SK-N-SH (cell line): ENCODE measurements around the gene TUT7. TPM values are rescaled to one million over a fixed set of nuclear protein-coding genes. Genes with fewer than 3 reads are reported as not detected.
"Not testable (repeated sequence)": the region's sequence is repeated elsewhere in the genome, so short reads cannot be mapped to it uniquely, and the experiment has no call there.

Source experiments
- CTCF ChIA-PET: fragments of 300-600, 350-600 bp; formaldehyde crosslinking; extraction: SDS; loops from one replicate; lab custom pipeline; 2021; lab: Yijun Ruan, JAX
- POLR2A ChIA-PET: fragments of 350-600 bp; sonication (Branson Sonifier 250); formaldehyde crosslinking; extraction: SDS; loops from one replicate; lab custom pipeline; 2020; ENCODE audit warnings: antibody characterized with exemption, inconsistent platforms; lab: Yijun Ruan, JAX
- DNase-seq: peaks from one replicate; pipeline ENCODE4 v3.0.0; 2012
- H2AFZ ChIP-seq: fragments of 200-600 bp; sonication (generic); 2 replicates; pipeline ENCODE4 v1.8.1; 2016; ENCODE audit warnings: antibody characterized with exemption, mild to moderate bottlenecking, low read depth
- H3F3A ChIP-seq: fragments of 200-600 bp; sonication (generic); replicated peaks from 2 replicates; pipeline ENCODE3; 2016; ENCODE audit warnings: antibody characterized with exemption, mild to moderate bottlenecking; ENCODE audit not compliant: insufficient read depth
- H3K27ac ChIP-seq, 2 experiments: fragments of 200-500 bp in 1 of 2; fragments of 200-600 bp in 1 of 2; sonication (Bioruptor generic) in 1 of 2; sonication (generic), shearing (Covaris generic) in 1 of 2; 2 replicates each; pipeline versions ENCODE4 v1.5.1 to v1.6.1; 2014 to 2016; ENCODE audit warnings: low read depth in 2 of 2, inconsistent platforms in 1 of 2, low read length in 1 of 2, mild to moderate bottlenecking in 1 of 2, mixed read lengths in 1 of 2
- H3K27me3 ChIP-seq: fragments of 200-600 bp; sonication (generic), shearing (Covaris generic); 2 replicates; pipeline ENCODE4 v1.6.1; 2016; ENCODE audit warnings: mixed run types; ENCODE audit not compliant: insufficient read depth
- H3K36me3 ChIP-seq, 2 experiments: fragments of 200-500 bp in 1 of 2; fragments of 200-600 bp in 1 of 2; sonication (Bioruptor generic) in 1 of 2; sonication (generic) in 1 of 2; replicated peaks in 1 of 2; 2 replicates each; pipeline versions ENCODE3 to v1.5.1; 2014 to 2016; ENCODE audit warnings: low read length in 1 of 2, mild to moderate bottlenecking in 1 of 2; ENCODE audit not compliant: insufficient read depth in 2 of 2, control insufficient read depth in 1 of 2
- H3K4me1 ChIP-seq, 2 experiments: fragments of 200-500 bp in 1 of 2; fragments of 200-600 bp in 1 of 2; sonication (Bioruptor generic) in 1 of 2; sonication (generic), shearing (Covaris generic) in 1 of 2; 2 replicates each; pipeline versions ENCODE4 v1.5.1 to v1.6.1; 2014 to 2016; ENCODE audit warnings: low read depth in 1 of 2, low read length in 1 of 2, mixed run types in 1 of 2; ENCODE audit not compliant: insufficient read depth in 2 of 2, control insufficient read depth in 1 of 2
- H3K4me2 ChIP-seq: fragments of 200-600 bp; sonication (generic), shearing (Covaris generic); 2 replicates; pipeline ENCODE4 v1.6.1; 2017; ENCODE audit warnings: mixed run types
- H3K4me3 ChIP-seq, 2 experiments: fragments of 200-500 bp in 1 of 2; fragments of 200-600 bp in 1 of 2; sonication (Bioruptor generic) in 1 of 2; sonication (generic), shearing (Covaris generic) in 1 of 2; 2 replicates each; pipeline versions ENCODE4 v1.5.1 to v1.8.1; 2014 to 2016; ENCODE audit warnings: low read depth in 2 of 2, inconsistent platforms in 1 of 2, low read length in 1 of 2, mild to moderate bottlenecking in 1 of 2, mixed read lengths in 1 of 2, moderate library complexity in 1 of 2
- H3K79me2 ChIP-seq: fragments of 200-600 bp; sonication (generic); 2 replicates; pipeline ENCODE4 v1.8.1; 2017; ENCODE audit warnings: mild to moderate bottlenecking; ENCODE audit not compliant: insufficient read depth
- H3K9ac ChIP-seq: fragments of 200-600 bp; sonication (generic); 2 replicates; pipeline ENCODE4 v1.6.1; 2017; ENCODE audit warnings: mixed run types
- H3K9me2 ChIP-seq: fragments of 200-600 bp; sonication (generic); 2 replicates; pipeline ENCODE4 v1.6.1; 2017; ENCODE audit warnings: mixed run types
- H3K9me3 ChIP-seq: fragments of 200-600 bp; sonication (generic); 2 replicates; pipeline ENCODE4 v1.6.1; 2017; ENCODE audit warnings: mixed run types, mild to moderate bottlenecking, moderate library complexity
- H4K20me1 ChIP-seq: fragments of 200-600 bp; sonication (generic); 2 replicates; pipeline ENCODE4 v1.6.1; 2017; ENCODE audit warnings: mild to moderate bottlenecking, mixed run types; ENCODE audit not compliant: insufficient read depth
- EP300 ChIP-seq, 2 experiments: IDR thresholded peaks; 2 replicates each; pipeline versions ENCODE4 v1.4.0 to v1.6.1; 2012; ENCODE audit warnings: borderline replicate concordance in 1 of 2, low read depth in 1 of 2, low read length in 1 of 2
- EZH2phosphoT487 ChIP-seq: fragments of 200-600 bp; sonication (generic); IDR thresholded peaks from 2 replicates; pipeline ENCODE4 v1.6.1; 2017; ENCODE audit warnings: low read depth, mixed run types, mild to moderate bottlenecking, antibody characterized with exemption, moderate library complexity, borderline replicate concordance
- FOSL2 ChIP-seq: IDR thresholded peaks from 2 replicates; pipeline ENCODE4 v1.4.0; 2012; ENCODE audit warnings: low read depth, mild to moderate bottlenecking, moderate library complexity, borderline replicate concordance
- MAX ChIP-seq: IDR thresholded peaks from 2 replicates; pipeline ENCODE4 v1.4.0; 2012; ENCODE audit warnings: low read depth
- MXI1 ChIP-seq: IDR thresholded peaks from 2 replicates; pipeline ENCODE4 v1.6.1; 2012; ENCODE audit warnings: mild to moderate bottlenecking, low read depth, low read length, improper control_type of control experiment
- NRF1 ChIP-seq: IDR thresholded peaks from 2 replicates; pipeline ENCODE4 v1.6.1; 2012; ENCODE audit warnings: low read depth, mild to moderate bottlenecking, low read length
- PBX3 ChIP-seq: IDR thresholded peaks from 2 replicates; pipeline ENCODE4; 2012
- RFX5 ChIP-seq: IDR thresholded peaks from 2 replicates; pipeline ENCODE4 v1.6.1; 2012; ENCODE audit warnings: mild to moderate bottlenecking, improper control_type of control experiment, low read length
- SIN3A ChIP-seq: IDR thresholded peaks from 2 replicates; pipeline ENCODE4 v1.6.1; 2012; ENCODE audit warnings: low read depth, mild to moderate bottlenecking, low read length, moderate library complexity, borderline replicate concordance
- TCF12 ChIP-seq: IDR thresholded peaks from 2 replicates; pipeline ENCODE4 v1.4.0; 2012
- USF2 ChIP-seq: fragments of 150-350 bp; IDR thresholded peaks from 2 replicates; pipeline ENCODE4 v1.6.1; 2017; ENCODE audit warnings: antibody characterized with exemption, low read length, low read depth, borderline replicate concordance
- WGBS: methylation state at CpG from one replicate; pipeline ENCODE4 v1.1.6; 2017; ENCODE audit warnings: low lambda C conversion rate; 5-methylcytosine and 5-hydroxymethylcytosine counted together
- polyA plus RNA-seq, 3 experiments: library from polyadenylated mRNA; depleted of rRNA; stranded (reverse); fragments of >200 nt; gene quantifications; 2 replicates each; pipeline ENCODE4 v1.2.3, GENCODE V29; 2012

Gene TUT7
- polyA plus RNA-seq, 1 of the 3 experiments (the other 2 are of a cell fraction) = 6.7 TPM

- H3K27ac ChIP-seq = no peak overlapping the region; a peak in 1 of 4 replicates
- WGBS = 25% methylated on average over 3 of the region's 3 CpGs
- H3K4me3 ChIP-seq = no peak overlapping the region
- H3K79me2 ChIP-seq = no peaks in the 10 kb centered on the region
- H3K4me1 ChIP-seq = no peaks in the 10 kb centered on the region
- no peaks in the 10 kb centered on the region for H3F3A ChIP-seq
- ChIA-PET CTCF (no interaction called here), POLR2A (no interaction called here)
- H3K4me2 ChIP-seq = no peak overlapping the region
- no peaks in the 10 kb centered on the region for H3K9me2 ChIP-seq
- H3K9me3 ChIP-seq = no peaks in the 10 kb centered on the region
- no peak for TF ChIP-seq MXI1
- no peak for TF ChIP-seq MAX
- no peak for TF ChIP-seq EZH2phosphoT487
- no peak for TF ChIP-seq PBX3
- TF ChIP-seq USF2 = no peak
- TF ChIP-seq EP300 (IDR thresholded peaks at IDR 0.05; ENCODE audit: borderline replicate concordance in 1 of 2, low read depth in 1 of 2, low read length in 1 of 2) = no peak
- no peak for TF ChIP-seq TCF12
- TF ChIP-seq NRF1 = no peak
- no peak for TF ChIP-seq SIN3A
- no peak for TF ChIP-seq FOSL2
- no peak for TF ChIP-seq RFX5
- no peaks in the 10 kb centered on the region for H3K27me3 ChIP-seq
- H3K36me3 ChIP-seq = no peaks in the 10 kb centered on the region
- H4K20me1 ChIP-seq = no peaks in the 10 kb centered on the region
- no peak overlapping the region for H2AFZ ChIP-seq
- no peak for DNase-seq
- no peak overlapping the region for H3K9ac ChIP-seq
These were observed 33.2 kb upstream of the TUT7 start for GRCh38 chr9:86387376-86387775.

- H3K27me3 ChIP-seq, H3K9me2 ChIP-seq, POLR2A ChIA-PET, H3K9ac ChIP-seq, DNase-seq, H3F3A ChIP-seq, H3K27ac ChIP-seq, H3K4me2 ChIP-seq, H2AFZ ChIP-seq, H4K20me1 ChIP-seq, CTCF ChIA-PET, H3K4me3 ChIP-seq, H3K36me3 ChIP-seq, H3K4me1 ChIP-seq, H3K79me2 ChIP-seq, H3K9me3 ChIP-seq: not testable (repeated sequence)
- WGBS = 34% methylated on average over 10 of the region's 11 CpGs
These were observed 28.8 kb upstream of the TUT7 start for GRCh38 chr9:86383000-86383399.
